ENCODE results near the gene P2RY10. TPM values are rescaled to one million over a fixed set of nuclear protein-coding genes. Genes with fewer than 3 reads are reported as not detected.

Gene P2RY10
- total and polyA plus RNA-seq, 2 donors (not counting 3 experiments of a cell fraction or from before 2014, with no cell fraction given), result not detected

DNA sequence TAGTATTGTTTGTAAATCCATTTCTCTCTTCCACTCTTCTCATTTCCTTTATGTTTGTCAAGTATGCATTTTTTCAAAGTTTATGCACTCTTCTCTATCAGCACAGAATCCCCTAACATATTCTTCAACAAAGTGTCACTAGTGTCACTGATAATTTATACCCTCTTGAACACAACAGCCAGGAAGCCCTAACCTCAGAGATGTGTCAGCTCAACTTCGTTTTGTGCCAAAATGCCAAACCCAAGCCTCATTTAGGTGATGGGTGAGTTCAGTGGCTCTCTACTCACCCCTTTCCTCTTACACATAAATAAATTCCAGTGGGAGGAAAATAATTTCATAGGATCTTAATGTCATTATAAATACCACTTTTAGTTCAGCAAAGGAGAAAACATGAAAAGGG is 22.4 kb upstream of the P2RY10 start:
- H3K4me3 ChIP-seq (replicated peaks in 1 of 3; ENCODE audit: insufficient read depth in 1 of 3, low read depth in 1 of 3, low read length in 3 of 3), result no peak overlapping the region
- no peaks in the 10 kb centered on the region for H3K27me3 ChIP-seq (ENCODE audit: control insufficient read depth in 2 of 2, insufficient read depth in 2 of 2, low read length in 2 of 2)
- ChIA-PET CTCF (no interaction called here), POLR2A (no interaction called here)
- no peaks in the 10 kb centered on the region for H3K79me2 ChIP-seq (ENCODE audit: control insufficient read depth, insufficient read depth, low read length)
- no peaks in the 10 kb centered on the region for H3K9me1 ChIP-seq (replicated peaks; ENCODE audit: control insufficient read depth, extremely low read depth, insufficient read depth, low read length)
- no peak for DNase-seq (ENCODE audit: low read depth, low spot score)
- H3K4me1 ChIP-seq (ENCODE audit: control insufficient read depth, extremely low read depth, insufficient read depth, low read length), result no peaks in the 10 kb centered on the region
- no peak overlapping the region for H3K27ac ChIP-seq (ENCODE audit: insufficient read depth, low read depth, low read length)
- TF ChIP-seq POLR2A (IDR thresholded peaks at IDR 0.05; ENCODE audit: low read depth, low read length) (no peak), MAX (IDR thresholded peaks at IDR 0.05; ENCODE audit: insufficient read depth, insufficient read length) (no peak), JUN (IDR thresholded peaks at IDR 0.05; ENCODE audit: borderline replicate concordance, insufficient read depth, insufficient read length, low read depth) (no peak), GATA2 (IDR thresholded peaks at IDR 0.05; ENCODE audit: insufficient read depth, insufficient read length, low read depth, low read length) (no peak), MYC (IDR thresholded peaks at IDR 0.05; ENCODE audit: low read depth, low read length) (no peak), EZH2 (IDR thresholded peaks at IDR 0.05; ENCODE audit: borderline replicate concordance, low read depth, low read length, severe bottlenecking) (no peak), POLR2AphosphoS5 (IDR thresholded peaks at IDR 0.05; ENCODE audit: insufficient read depth, low read depth, low read length) (no peak), CTCF (IDR thresholded peaks at IDR 0.05; ENCODE audit: extremely low read depth in 1 of 2, insufficient read depth in 1 of 2, low read depth in 1 of 2, low read length in 2 of 2) (no peak), FOS (IDR thresholded peaks at IDR 0.05; ENCODE audit: borderline replicate concordance, insufficient read depth, low read length) (no peak)
- dilution Hi-C loops (cut with MboI; ENCODE audit: extremely low pct_ligation_motif_present, low sequenced_read_pairs) (no loop called here), intact Hi-C loops (cut with micrococcal nuclease) (no loop called here)
- FAIRE-seq, result no peak
- BruUV-seq (replicated peaks), result no TSS peak
- no peak overlapping the region for H3K9ac ChIP-seq (replicated peaks; ENCODE audit: extremely low read depth, insufficient read depth, low read length)
- H4K20me1 ChIP-seq (replicated peaks; ENCODE audit: control insufficient read depth, extremely low read depth, insufficient read depth, low read length), result no peaks in the 10 kb centered on the region
- H3K9me3 ChIP-seq (replicated peaks; ENCODE audit: control insufficient read depth, insufficient read depth, low read length), result no peaks in the 10 kb centered on the region
- H3K36me3 ChIP-seq (ENCODE audit: control insufficient read depth in 2 of 2, extremely low read depth in 1 of 2, insufficient read depth in 2 of 2, low read length in 2 of 2), result no peaks in the 10 kb centered on the region
- H3K4me2 ChIP-seq (ENCODE audit: insufficient read depth, low read length), result no peak overlapping the region
- no peak overlapping the region for H2AFZ ChIP-seq (ENCODE audit: low read depth, low read length)

Data from endothelial cell of umbilical vein (primary cell).